Measurements from ENCODE around the gene JADE2.
"Not testable (repeated sequence)": the region's sequence is repeated elsewhere in the genome, so short reads cannot be mapped to it uniquely, and the experiment has no call there.

Gene JADE2

GRCh38 chr5:134508521-134509195 lies 16.8 kb upstream of the JADE2 start:
- DNase-seq (ENCODE audit: low read depth), result no peak

GRCh38 chr5:134509308-134510040 lies 16.0 kb upstream of the JADE2 start:
- DNase-seq (ENCODE audit: low read depth), result no peak

- DNase-seq (ENCODE audit: low read depth), result no peak
Observed at GRCh38 chr5:134510970-134511795, 14.3 kb upstream of the JADE2 start.

- no peak for DNase-seq (ENCODE audit: low read depth)
Observed at GRCh38 chr5:134511796-134512660, 13.4 kb upstream of the JADE2 start.

GRCh38 chr5:134512661-134512999 lies 12.8 kb upstream of the JADE2 start:
- no peak for DNase-seq (ENCODE audit: low read depth)

GRCh38 chr5:134515801-134516200 lies 9.7 kb upstream of the JADE2 start:
- DNase-seq (ENCODE audit: low read depth), result no peak

- DNase-seq (ENCODE audit: low read depth), result not testable (repeated sequence)
Observed at GRCh38 chr5:134516984-134517383, 8.5 kb upstream of the JADE2 start.

GRCh38 chr5:134517553-134517952 lies 7.9 kb upstream of the JADE2 start:
- no peak for DNase-seq (ENCODE audit: low read depth)

- DNase-seq (ENCODE audit: low read depth), result no peak
Observed at GRCh38 chr5:134519989-134520388, 5.5 kb upstream of the JADE2 start.

GRCh38 chr5:134521841-134522240 lies 3.6 kb upstream of the JADE2 start:
- DNase-seq (ENCODE audit: low read depth), result no peak

GRCh38 chr5:134523543-134524271 lies 1.8 kb upstream of the JADE2 start:
- no peak for DNase-seq (ENCODE audit: low read depth)

- peak; percentile 40 for DNase-seq (ENCODE audit: low read depth)
Observed at GRCh38 chr5:134524272-134524825, 1.1 kb upstream of the JADE2 start.

GRCh38 chr5:134525683-134526482 lies 413 bp downstream of the JADE2 start:
- peak; percentile 24 for DNase-seq (ENCODE audit: low read depth)

GRCh38 chr5:134526483-134527155 lies 1.1 kb downstream of the JADE2 start:
- peak; percentile 62 for DNase-seq (ENCODE audit: low read depth)

- DNase-seq (ENCODE audit: low read depth), result peak; percentile 68
Observed at GRCh38 chr5:134527156-134527960, 1.9 kb downstream of the JADE2 start.

GRCh38 chr5:134527961-134528424 lies 2.5 kb downstream of the JADE2 start:
- DNase-seq (ENCODE audit: low read depth), result no peak

- no peak for DNase-seq (ENCODE audit: low read depth)
Observed at GRCh38 chr5:134528556-134528955, 3.1 kb downstream of the JADE2 start.

- DNase-seq (ENCODE audit: low read depth), result no peak
Observed at GRCh38 chr5:134529460-134529859, 4.0 kb downstream of the JADE2 start.
